Right atrium auricular region (tissue), 2 donors: ENCODE measurements around the gene BARHL1. TPM values are rescaled to one million over a fixed set of nuclear protein-coding genes. Genes with fewer than 3 reads are reported as not detected.

Experiments
- DNase-seq: peaks from one replicate; pipeline ENCODE4 v3.0.0-alpha.2; 2019; ENCODE audit warnings: low spot score
- H3K27ac ChIP-seq, 2 donors: fragments of 200-600 bp; sonication (generic); 1 replicate in 1 of 2; 2 replicates in 1 of 2; pipeline ENCODE4 v1.5.1; 2016 to 2019
- H3K27me3 ChIP-seq, 2 donors: fragments of 200-600 bp; sonication (generic); one replicate each; pipeline versions ENCODE4 v1.5.1 to v1.6.0; 2017 to 2019
- H3K36me3 ChIP-seq: fragments of 200-600 bp; sonication (generic); one replicate; pipeline ENCODE4 v1.5.1; 2016
- H3K4me1 ChIP-seq, 2 donors: fragments of 200-600 bp; sonication (generic); one replicate each; pipeline versions ENCODE4 v1.5.1 to v1.6.0; 2017 to 2019
- H3K4me3 ChIP-seq, 2 donors: fragments of 200-600 bp; sonication (generic); 1 replicate in 1 of 2; 2 replicates in 1 of 2; pipeline ENCODE4 v1.5.1; 2017 to 2019; ENCODE audit warnings: mild to moderate bottlenecking in 1 of 2, moderate library complexity in 1 of 2
- H3K9me3 ChIP-seq, 2 donors: fragments of 200-600 bp; sonication (generic); one replicate each; pipeline ENCODE4 v1.5.1; 2019
- total RNA-seq, 2 donors: library from RNA; depleted of rRNA; stranded (reverse); fragments of >200 nt; gene quantifications; one replicate each; pipeline ENCODE4 v1.1.0, GENCODE V29; 2016
- TF ChIP-seq, protein P1 (sequence below), 2 donors: fragments of 200-600 bp; sonication (generic); IDR thresholded peaks; one replicate each; pipeline ENCODE4 v1.5.1; 2019; ENCODE audit warnings: antibody characterized with exemption in 2 of 2

Gene BARHL1
- total RNA-seq, 2 donors from 2014 or later: not detected

DNA sequence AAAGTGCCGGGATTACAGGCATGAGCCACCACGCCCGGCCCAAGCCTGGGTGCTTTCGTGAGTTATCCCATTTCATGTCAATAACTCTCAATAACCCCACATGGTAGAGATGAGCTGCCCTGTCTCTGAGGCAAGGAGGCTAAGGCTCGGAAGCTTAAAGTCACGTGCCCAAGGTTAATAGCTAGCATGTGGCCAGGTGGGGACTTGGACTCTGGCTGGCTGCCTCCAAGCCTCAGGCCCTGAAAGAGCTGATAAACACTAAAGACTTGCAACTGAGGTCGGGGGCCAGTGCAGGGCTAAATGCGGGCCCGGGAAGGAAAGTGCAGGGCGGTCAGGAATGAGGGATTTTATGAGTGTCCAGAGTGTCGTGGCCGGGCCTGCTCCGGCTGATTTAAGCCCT lies 30.9 kb upstream of the BARHL1 start:
- Histone ChIP-seq H3K27me3 (no peaks in the 10 kb centered on the region), H3K27ac (no peak overlapping the region)
- no peak for DNase-seq

DNA sequence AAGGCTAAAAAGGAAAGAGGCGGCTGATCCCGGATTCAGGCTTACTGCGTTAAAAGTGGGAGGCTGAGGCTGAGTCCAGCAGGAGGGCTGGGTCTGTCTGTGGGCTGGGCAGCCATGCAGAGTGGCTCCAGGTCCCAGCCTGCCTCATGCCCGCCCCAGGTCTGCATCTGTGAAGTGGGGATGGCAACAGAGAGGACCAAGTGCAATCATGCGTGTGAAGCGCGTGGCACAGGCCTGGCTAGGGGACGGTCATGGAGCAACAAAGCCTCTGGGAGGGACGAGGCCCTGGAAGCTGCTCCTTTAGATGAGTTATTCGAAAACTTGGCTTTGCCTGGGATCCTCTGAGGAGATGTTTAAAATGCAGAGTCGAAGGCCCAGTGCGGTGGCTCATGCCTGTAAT lies 30.4 kb upstream of the BARHL1 start:
- Histone ChIP-seq H3K27me3 (no peaks in the 10 kb centered on the region), H3K27ac (no peak overlapping the region), H3K9me3 (no peaks in the 10 kb centered on the region), H3K4me1 (no peaks in the 10 kb centered on the region), H3K4me3 (no peak overlapping the region), H3K36me3 (no peaks in the 10 kb centered on the region)
- DNase-seq: no peak
- TF ChIP-seq, protein P1, sequence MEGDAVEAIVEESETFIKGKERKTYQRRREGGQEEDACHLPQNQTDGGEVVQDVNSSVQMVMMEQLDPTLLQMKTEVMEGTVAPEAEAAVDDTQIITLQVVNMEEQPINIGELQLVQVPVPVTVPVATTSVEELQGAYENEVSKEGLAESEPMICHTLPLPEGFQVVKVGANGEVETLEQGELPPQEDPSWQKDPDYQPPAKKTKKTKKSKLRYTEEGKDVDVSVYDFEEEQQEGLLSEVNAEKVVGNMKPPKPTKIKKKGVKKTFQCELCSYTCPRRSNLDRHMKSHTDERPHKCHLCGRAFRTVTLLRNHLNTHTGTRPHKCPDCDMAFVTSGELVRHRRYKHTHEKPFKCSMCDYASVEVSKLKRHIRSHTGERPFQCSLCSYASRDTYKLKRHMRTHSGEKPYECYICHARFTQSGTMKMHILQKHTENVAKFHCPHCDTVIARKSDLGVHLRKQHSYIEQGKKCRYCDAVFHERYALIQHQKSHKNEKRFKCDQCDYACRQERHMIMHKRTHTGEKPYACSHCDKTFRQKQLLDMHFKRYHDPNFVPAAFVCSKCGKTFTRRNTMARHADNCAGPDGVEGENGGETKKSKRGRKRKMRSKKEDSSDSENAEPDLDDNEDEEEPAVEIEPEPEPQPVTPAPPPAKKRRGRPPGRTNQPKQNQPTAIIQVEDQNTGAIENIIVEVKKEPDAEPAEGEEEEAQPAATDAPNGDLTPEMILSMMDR (IDR thresholded peaks at IDR 0.05): no peak

More for the DNA sequence above, 30.9 kb upstream of the BARHL1 start:
- no peaks in the 10 kb centered on the region for H3K9me3 ChIP-seq
- no peaks in the 10 kb centered on the region for H3K36me3 ChIP-seq
- peaks cover 0 to under 1% of the 10 kb centered on the region in 2 donors for H3K4me1 ChIP-seq
- H3K4me3 ChIP-seq: no peak overlapping the region
- TF ChIP-seq, protein P1 (IDR thresholded peaks at IDR 0.05): no peak

DNA sequence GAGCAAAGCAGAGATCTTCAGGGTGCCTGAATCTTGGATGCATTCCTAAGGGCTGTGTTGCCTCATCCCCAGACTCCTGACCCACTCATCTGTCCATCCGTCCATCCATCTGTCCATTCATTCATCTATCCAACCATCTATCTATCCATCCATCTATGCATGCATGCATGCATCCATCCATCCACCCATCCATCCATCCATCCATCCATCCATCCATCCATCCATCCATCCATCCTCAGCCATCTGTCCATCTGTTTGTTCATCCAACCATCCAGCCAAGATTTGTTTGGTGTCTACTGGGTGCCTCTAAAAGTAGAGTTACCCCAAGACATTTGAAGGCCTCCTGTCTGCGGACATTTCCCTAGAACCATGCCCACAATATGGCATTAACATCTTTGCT lies 27.7 kb upstream of the BARHL1 start:
- Histone ChIP-seq H3K4me3 (no peak overlapping the region), H3K27ac (no peak overlapping the region), H3K9me3 (no peaks in the 10 kb centered on the region), H3K4me1 (no peaks in the 10 kb centered on the region), H3K36me3 (no peaks in the 10 kb centered on the region), H3K27me3 (no peaks in the 10 kb centered on the region)
- no peak for DNase-seq
- TF ChIP-seq, protein P1 (IDR thresholded peaks at IDR 0.05): no peak

DNA sequence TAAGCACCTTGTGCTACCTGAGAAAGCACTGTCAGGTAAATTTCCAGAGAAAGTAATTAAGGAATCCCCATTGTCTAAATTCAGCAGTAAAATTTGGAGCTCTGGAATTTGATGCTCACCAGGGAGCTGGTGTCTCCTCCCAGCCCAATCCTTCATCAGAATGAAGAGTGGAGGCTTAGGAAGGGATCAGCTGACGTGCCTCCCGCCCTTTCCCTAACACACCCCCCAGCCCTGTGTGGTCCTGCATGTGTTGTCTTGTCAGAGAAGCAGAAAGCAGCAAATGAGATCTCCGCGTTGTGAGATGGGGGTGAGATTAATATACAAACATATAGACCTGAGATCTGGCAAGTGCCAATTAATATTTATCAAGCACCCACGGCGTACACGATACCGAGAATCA lies 26.9 kb upstream of the BARHL1 start:
- peaks cover 0 to 7% of the 10 kb centered on the region in 2 donors for H3K4me1 ChIP-seq
- H3K27me3 ChIP-seq: no peaks in the 10 kb centered on the region
- no peak overlapping the region for H3K27ac ChIP-seq
- no peaks in the 10 kb centered on the region for H3K9me3 ChIP-seq
- H3K4me3 ChIP-seq: no peak overlapping the region
- H3K36me3 ChIP-seq: no peaks in the 10 kb centered on the region
- no peak for DNase-seq
- TF ChIP-seq, protein P1 (IDR thresholded peaks at IDR 0.05): no peak

DNA sequence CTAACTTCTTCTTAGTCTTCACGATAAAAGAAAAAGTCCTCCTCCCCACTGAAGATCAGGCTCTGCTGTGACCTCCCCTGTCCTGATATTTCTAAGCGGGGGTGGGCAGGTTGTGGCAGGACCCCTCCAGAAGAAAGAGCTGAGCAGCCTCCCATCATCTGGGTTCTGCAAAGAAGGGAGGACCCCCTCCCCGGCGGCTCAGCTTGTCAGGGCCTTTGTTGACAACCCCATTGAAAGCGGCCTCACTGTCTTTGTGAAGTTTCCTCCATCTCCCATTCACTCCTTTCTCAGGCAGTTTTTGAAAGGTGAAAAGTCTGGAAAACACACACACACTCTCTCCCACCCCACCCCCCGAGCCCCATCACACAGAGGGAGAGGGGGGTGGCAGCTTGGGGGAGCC lies 26.2 kb upstream of the BARHL1 start:
- TF ChIP-seq, protein P1 (IDR thresholded peaks at IDR 0.05): no peak
- Histone ChIP-seq H3K27me3 (no peaks in the 10 kb centered on the region), H3K4me1 (peaks cover 0 to 14% of the 10 kb centered on the region in 2 donors), H3K4me3 (no peak overlapping the region), H3K36me3 (no peaks in the 10 kb centered on the region), H3K9me3 (no peaks in the 10 kb centered on the region), H3K27ac (no peak overlapping the region)
- DNase-seq: no peak

DNA sequence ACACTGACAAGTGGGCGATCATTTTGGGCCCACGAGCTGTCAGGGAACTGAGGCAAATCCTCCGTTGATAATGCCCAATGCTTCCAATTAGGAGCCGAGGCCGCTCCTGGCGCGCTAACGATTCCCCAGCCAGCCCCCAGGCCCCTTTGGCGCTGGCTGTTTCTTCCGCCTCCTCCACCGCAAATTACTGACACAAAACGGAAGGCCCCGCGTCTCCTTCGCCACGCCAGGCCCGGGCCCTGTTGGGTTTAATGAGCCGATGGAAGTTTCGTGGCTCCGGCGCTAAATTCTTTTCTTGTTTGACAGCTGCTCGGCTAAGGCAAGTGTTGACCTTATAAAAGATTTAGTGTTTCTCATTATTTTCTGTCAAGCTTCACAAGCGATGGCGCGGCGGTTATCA lies 25.7 kb upstream of the BARHL1 start:
- H3K4me1 ChIP-seq: peaks cover 0 to 19% of the 10 kb centered on the region in 2 donors
- no peak overlapping the region for H3K27ac ChIP-seq
- no peaks in the 10 kb centered on the region for H3K27me3 ChIP-seq
- no peaks in the 10 kb centered on the region for H3K36me3 ChIP-seq
- H3K4me3 ChIP-seq: no peak overlapping the region
- TF ChIP-seq, protein P1 (IDR thresholded peaks at IDR 0.05): no peak
- DNase-seq: no peak
- H3K9me3 ChIP-seq: no peaks in the 10 kb centered on the region
